ENCODE measurements around the gene PPFIA3.
A peak's percentile ranks its signal among the peaks of the same experiment; 100 is the strongest.

The PPFIA3 gene

DNA sequence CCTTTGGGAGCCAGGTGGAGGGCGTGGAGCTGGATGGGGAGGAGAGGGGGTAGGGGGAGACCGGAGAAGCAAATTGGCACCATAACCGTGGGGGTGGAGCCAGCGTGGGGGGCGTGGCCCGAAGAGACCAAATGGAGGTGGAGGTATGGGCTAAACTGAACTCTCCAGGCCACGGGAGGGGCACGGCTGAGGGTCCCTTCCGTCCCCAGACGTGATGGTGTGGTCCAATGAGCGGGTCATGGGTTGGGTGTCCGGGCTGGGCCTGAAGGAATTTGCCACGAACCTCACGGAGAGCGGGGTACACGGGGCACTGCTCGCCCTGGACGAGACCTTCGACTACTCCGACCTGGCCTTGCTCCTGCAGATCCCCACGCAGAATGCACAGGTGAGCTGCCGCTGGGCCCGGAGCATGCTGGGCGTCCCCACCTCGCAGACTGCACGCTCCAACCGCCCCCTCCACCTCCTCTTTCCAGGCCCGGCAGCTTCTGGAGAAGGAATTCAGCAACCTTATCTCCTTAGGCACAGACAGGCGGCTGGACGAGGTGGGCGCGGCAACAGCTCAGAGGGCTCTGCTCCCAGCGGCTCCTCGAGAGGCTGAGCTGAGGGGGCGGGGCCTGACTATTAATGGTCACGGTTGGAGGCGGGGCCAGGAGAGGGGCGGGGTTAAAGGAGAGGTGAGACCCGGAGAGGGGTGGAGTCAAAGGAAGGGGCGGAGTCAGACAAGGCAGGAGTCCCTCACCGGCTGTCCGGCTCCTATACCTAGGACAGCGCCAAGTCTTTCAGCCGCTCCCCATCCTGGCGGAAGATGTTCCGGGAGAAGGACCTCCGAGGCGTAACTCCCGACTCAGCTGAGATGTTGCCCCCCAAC, 29.7 kb downstream of the PPFIA3 start:
- H3K4me3 Mint-ChIP-seq: peak overlapping the region; percentile 98 to 100 (median 99)
- no peaks in the 10 kb centered on the region for H3K36me3 Mint-ChIP-seq (ENCODE audit: low read depth)
- H3K27ac Mint-ChIP-seq: peak overlapping the region; percentile 97 to 99 (median 98)
- H3K9me3 Mint-ChIP-seq: no peaks in the 10 kb centered on the region
- H3K27me3 Mint-ChIP-seq (ENCODE audit: low read depth): peaks cover 4% of the 10 kb centered on the region
- peaks cover 46% of the 10 kb centered on the region for H3K4me1 Mint-ChIP-seq
- TF ChIP-seq, protein P1, sequence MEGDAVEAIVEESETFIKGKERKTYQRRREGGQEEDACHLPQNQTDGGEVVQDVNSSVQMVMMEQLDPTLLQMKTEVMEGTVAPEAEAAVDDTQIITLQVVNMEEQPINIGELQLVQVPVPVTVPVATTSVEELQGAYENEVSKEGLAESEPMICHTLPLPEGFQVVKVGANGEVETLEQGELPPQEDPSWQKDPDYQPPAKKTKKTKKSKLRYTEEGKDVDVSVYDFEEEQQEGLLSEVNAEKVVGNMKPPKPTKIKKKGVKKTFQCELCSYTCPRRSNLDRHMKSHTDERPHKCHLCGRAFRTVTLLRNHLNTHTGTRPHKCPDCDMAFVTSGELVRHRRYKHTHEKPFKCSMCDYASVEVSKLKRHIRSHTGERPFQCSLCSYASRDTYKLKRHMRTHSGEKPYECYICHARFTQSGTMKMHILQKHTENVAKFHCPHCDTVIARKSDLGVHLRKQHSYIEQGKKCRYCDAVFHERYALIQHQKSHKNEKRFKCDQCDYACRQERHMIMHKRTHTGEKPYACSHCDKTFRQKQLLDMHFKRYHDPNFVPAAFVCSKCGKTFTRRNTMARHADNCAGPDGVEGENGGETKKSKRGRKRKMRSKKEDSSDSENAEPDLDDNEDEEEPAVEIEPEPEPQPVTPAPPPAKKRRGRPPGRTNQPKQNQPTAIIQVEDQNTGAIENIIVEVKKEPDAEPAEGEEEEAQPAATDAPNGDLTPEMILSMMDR (IDR thresholded peaks at IDR 0.05; ENCODE audit: unreplicated experiment in 3 of 3): no peak

DNA sequence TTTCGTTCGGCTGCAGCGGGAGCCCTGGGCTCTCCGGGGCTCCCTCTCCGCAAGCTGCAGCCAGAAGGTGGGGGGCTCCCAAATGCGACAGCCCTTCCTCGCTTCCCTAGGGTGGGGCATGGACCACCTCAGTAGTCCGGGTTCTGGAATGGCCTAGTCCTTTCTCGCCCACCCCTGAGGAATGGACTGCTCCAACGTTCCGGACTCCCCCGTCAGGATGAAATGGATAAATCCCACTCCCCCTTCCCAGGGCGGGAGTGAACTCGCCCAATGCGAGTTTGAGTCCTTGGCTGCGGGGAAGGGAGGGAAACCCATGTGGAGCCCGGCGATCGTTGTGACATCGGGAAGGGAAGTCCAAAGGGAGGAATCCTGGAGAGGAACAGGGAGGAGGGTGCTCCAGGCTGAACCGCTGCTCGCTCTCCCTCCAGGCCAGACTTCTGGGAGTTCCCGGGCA, 30.3 kb downstream of the PPFIA3 start:
- Mint-ChIP-seq H3K9me3 (no peaks in the 10 kb centered on the region), H3K36me3 (ENCODE audit: low read depth) (no peaks in the 10 kb centered on the region)

DNA sequence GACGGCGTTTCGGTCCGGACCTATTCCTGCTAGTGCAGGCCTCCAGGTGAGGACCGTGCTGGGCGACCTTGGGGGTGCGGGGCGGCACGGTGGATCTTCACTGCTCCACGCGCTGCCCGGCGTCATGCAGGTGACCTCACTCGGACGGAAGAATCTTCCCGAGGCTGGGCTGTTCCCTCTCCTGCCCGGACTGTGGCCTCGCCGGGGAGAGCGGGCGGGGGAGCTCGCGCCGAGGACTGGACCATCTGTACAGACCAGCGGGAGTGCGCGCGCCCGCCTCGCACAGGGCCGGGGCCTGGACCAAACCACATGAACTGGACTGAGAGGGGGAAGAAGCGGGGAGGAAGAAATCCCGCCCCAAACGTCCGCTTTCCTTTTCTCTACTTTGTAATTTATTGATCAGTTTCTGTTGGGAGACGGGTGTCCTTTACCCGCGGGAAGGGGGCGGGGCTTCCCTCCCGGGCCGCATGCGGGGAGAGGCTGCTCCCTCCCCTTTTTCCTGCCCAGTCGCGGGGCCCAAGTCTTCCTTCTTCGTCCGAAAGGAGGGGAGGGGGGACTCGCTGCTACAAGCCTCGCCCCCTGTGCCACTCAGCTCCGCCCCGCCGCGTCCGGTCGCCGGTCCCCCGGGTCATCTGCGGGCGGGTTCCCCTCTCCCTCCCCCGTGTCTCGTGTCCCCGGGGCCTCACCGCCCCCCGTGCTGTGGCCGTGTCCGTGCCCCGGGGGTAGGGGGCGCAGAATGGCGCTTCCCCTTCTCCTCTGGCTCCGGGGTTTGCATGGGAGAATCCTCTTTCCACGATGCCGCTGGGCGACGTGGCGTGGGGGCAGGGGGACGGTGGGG, 31.0 kb downstream of the PPFIA3 start:
- Mint-ChIP-seq H3K27ac (peak overlapping the region; percentile 97 to 99 (median 98)), H3K36me3 (ENCODE audit: low read depth) (no peaks in the 10 kb centered on the region), H3K27me3 (ENCODE audit: low read depth) (peaks cover 10% of the 10 kb centered on the region), H3K4me3 (peak overlapping the region; percentile 98 to 100 (median 99)), H3K9me3 (no peaks in the 10 kb centered on the region), H3K4me1 (peaks cover 56% of the 10 kb centered on the region)
- TF ChIP-seq, protein P1 (IDR thresholded peaks at IDR 0.05; ENCODE audit: unreplicated experiment in 3 of 3): no peak

More for the DNA sequence above, 30.3 kb downstream of the PPFIA3 start:
- Mint-ChIP-seq H3K27me3 (ENCODE audit: low read depth) (peaks cover 7% of the 10 kb centered on the region), H3K4me1 (peaks cover 53% of the 10 kb centered on the region), H3K27ac (peak overlapping the region; percentile 97 to 99 (median 98)), H3K4me3 (peak overlapping the region; percentile 98 to 100 (median 99))
- TF ChIP-seq, protein P1 (IDR thresholded peaks at IDR 0.05; ENCODE audit: unreplicated experiment in 3 of 3): no peak

DNA sequence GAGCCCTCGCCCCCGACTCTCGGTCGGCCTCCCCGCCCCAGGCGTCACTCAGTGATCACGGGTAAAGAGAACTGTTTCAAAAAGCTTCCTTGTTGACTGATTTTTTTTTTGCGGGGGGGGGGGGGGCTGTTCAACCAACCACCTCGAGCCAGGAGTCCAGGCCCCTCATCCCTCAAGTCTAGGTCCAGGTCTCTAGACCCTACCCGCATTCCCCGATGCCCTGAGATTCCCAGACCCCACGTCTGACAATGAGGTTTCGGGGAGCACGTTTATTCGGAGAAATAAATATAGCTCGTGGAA, 31.6 kb downstream of the PPFIA3 start:
- H3K36me3 Mint-ChIP-seq (ENCODE audit: low read depth): no peaks in the 10 kb centered on the region
- peaks cover 14% of the 10 kb centered on the region for H3K27me3 Mint-ChIP-seq (ENCODE audit: low read depth)
- peak overlapping the region in 1 of 3 experiments; percentile 95 for H3K27ac Mint-ChIP-seq
- TF ChIP-seq, protein P1 (IDR thresholded peaks at IDR 0.05; ENCODE audit: unreplicated experiment in 3 of 3): no peak
- H3K9me3 Mint-ChIP-seq: no peaks in the 10 kb centered on the region
- peaks cover 56% of the 10 kb centered on the region for H3K4me1 Mint-ChIP-seq
- peak overlapping the region; percentile 98 to 100 (median 99) for H3K4me3 Mint-ChIP-seq

DNA sequence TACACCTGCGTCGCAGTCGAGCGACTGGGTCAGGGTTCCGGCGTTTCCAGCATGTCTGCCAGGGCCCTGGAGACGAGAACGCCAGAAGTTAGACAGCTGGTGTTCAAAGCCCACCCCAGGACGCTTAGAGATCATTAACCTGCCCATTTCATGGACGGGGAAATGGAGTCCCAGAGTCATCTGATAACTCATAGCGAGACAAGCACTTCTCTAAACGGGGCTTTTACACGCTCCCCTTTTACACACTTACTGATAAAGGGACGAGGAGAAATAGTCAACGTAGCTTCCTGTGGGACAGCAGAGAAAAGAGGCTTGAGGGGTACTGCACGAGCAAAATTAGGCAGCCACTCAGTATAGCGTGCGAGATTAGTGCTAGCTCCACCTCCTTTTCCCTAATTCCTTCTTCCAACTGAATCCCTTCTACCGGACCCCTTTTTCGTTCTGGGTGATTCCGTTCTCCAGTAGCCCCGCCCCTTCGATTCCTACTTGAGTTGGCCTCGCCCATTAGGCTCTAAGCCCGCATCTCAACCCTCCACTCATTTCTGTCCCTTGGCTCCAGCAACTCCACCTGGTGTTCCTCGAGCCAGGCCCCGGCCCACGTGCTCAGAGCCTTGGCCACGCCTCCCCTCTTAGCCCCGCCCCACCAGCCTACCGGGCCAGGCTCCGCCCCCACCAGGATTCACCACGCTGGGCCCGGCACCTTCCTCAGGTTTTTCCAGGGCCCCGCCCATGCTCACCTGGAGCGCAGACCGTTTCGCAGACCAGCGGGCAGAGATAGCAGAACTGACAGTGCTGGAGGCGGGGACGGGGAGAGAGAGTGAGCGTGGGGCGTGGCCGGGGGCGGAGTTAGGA, 32.1 kb downstream of the PPFIA3 start:
- H3K4me3 Mint-ChIP-seq: peak overlapping the region; percentile 98 to 100 (median 99)
- no peaks in the 10 kb centered on the region for H3K36me3 Mint-ChIP-seq (ENCODE audit: low read depth)
- peaks cover 15% of the 10 kb centered on the region for H3K27me3 Mint-ChIP-seq (ENCODE audit: low read depth)
- TF ChIP-seq, protein P1 (IDR thresholded peaks at IDR 0.05; ENCODE audit: unreplicated experiment in 3 of 3): no peak
- peaks cover 56% of the 10 kb centered on the region for H3K4me1 Mint-ChIP-seq
- no peaks in the 10 kb centered on the region for H3K9me3 Mint-ChIP-seq
- H3K27ac Mint-ChIP-seq: peak overlapping the region; percentile 69 to 95 (median 90)

Data from nephron (organoid).